GM18517 (cell line): ENCODE data around the gene PDK2.

Experiments
- ATAC-seq: cut with Tn5 transposase; IDR thresholded peaks from one replicate; pipeline ENCODE4 v1.9.1; 2021; ENCODE audit warnings: mild to moderate bottlenecking, moderate library complexity; ENCODE audit not compliant: unreplicated experiment

The PDK2 gene

DNA sequence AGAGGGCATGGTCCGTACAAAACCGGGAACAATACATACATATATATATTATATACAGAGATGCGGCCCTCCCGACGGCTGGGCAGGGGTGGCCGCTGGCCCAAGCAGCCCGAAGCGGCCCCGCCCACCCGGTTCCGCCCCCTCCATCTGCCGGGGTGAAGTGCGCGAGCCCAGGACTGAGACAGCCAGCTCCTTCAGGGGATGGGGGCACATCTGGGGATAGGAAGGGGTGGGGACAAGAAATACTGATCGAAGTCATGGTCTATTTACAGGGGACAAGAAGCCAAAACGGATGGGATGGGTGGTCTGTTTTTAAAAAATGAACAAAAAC, 38.6 kb downstream of the PDK2 start:
- no peak for ATAC-seq

DNA sequence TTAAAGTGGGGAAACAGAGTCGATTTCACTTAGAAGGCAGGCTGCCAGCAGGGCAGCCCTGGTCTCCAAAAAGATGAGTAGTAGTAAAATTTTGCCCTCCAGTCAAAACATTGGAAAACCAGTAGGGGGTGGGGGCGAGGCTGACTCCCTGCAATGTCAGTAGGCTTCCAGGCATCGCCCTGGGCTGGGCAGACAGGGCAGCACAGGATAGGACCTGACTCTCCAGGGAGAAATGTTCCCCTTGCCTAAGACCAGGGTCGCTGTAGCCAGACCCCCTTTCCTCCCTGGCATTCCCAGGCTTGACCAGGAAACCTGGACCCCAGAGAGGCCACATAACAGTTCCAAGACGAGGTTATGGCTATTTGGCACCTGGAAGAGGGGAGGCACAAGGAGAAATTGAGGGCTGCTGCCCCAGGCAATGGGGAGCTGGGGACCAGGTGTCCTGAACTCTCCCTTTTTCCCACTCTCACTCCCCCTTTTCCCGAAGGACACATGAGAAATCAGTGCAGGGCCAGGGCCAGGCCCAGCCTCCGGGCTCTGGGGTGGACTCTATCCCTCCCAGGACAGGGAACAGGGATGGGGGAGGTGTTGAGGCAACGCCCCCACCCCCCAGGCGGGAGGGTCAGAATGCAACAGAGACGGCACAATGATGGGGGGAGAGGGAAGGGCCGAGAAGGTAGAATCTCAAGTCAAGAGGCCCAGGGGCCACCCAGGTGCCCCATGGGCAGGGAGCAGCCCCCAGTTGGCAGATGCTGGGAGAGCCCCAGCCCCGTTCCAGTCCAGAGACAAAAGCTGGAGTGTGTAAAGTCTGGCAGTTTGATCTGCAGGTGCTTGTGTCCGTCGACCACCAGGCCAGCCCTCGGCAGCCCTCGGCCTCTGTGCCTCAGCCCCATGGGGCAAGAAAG, 39.3 kb downstream of the PDK2 start:
- no peak for ATAC-seq

DNA sequence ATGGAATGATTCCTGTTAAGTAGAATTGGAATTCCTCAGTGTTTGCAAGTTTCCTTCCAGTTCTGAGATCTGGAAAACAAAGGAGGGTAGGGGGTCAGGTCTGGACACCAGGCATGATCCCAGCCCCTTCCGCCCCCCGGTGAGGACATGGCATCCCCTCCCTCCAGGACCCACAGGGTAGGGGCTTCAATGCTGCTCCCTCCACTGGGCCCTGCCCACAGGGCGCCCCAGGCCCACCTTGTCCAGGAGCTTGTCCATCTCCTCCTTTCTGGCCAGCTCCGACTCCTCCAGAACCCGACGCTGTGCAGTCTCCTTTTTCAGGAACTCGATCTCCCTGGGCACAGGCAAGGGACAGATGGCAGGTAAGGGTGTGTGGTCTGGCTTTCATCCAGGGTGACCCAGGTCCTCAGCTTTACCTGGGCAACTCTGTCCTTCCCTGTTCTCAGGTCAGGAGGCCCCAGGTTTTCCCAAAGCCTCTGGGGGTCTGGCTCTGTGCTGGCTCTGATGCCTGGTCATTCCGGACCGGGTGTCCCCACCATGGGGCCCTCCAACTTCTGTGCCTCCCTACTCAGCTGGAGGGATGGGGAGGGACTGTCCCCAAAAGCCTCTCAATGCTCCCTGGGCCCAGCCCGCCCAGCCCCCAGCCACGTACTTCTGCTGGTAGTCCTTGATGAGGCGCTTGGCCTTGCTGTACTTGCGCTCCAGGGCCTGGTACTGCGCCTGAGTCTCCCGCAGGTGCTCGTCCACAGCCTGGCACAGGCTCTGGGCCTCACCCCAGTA, 40.4 kb downstream of the PDK2 start:
- no peak for ATAC-seq

DNA sequence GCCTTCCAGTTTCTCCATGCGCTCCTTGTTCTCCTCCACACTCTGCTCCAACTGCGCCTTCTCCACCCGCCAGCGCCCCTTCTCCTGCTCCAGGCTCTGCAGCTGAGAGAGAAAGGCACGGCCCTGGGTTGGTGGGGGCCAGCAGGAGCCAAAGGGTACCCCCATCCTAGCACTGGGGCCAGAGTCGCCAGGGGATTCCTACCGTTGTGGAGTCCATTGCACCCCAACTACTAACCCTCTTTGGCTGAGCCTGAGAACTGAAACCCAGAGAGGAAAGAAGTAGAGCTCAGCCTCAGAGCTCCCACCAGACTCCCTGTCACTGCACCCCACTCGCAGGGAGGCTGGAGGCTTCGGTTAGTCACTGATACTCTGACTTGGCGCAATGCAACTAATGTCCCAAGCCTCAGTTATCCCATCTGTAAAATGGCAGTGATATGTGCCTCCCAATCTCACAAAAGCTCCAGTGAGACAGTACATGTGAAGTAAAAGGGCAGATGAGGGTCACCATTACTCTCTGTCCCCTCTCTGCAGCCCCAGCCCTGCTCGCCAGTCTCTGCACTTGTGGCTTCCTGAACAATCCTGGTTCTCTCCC, 41.0 kb downstream of the PDK2 start:
- ATAC-seq, result no peak

DNA sequence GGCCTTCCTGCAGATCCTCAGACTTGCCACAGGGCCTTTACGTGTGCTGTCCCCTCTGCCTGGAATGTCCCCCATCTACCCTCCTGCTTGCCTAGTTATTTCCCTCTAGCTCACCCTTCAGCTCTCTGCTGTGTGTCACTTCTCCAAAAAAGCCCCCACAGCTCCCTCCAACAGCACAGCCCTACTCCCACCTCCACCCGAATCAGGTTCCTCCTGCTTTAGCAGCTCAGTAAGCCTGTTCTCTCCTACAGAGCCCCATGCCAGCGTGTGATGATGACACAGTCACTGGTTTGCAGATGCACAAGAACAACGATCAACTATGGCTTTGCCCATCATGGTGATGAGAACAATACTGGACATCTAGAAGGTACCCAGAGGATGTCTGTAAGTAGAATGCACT, 41.9 kb downstream of the PDK2 start:
- no peak for ATAC-seq

DNA sequence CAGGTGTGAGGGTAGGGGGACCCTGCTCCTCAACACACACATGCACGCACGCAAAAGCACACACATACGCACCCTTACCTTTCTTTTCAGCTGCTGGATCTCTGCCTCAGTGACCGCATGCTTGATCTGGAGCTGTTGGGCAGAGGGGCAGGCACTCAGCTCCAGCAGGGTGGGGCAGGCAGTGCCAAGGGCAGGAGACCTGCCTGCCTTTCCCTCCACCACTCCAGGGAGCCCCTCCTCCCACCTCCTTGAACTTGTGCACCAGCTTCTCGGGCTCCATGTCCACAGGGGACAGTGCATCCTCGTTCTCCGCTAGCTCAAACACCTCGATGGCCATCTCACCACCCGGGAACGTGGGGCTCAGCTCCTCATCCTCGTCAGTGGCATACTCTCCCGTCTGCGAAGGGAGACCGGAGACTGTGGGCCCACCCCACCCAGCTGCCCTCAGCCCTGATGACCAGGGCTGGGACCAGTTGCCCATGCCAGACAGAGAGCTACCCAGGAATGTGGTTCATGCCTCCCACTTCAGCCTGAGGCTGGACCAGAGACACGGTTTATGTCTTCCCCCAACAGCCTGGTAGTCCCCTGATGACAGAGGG, 44.1 kb downstream of the PDK2 start:
- ATAC-seq, result no peak

DNA sequence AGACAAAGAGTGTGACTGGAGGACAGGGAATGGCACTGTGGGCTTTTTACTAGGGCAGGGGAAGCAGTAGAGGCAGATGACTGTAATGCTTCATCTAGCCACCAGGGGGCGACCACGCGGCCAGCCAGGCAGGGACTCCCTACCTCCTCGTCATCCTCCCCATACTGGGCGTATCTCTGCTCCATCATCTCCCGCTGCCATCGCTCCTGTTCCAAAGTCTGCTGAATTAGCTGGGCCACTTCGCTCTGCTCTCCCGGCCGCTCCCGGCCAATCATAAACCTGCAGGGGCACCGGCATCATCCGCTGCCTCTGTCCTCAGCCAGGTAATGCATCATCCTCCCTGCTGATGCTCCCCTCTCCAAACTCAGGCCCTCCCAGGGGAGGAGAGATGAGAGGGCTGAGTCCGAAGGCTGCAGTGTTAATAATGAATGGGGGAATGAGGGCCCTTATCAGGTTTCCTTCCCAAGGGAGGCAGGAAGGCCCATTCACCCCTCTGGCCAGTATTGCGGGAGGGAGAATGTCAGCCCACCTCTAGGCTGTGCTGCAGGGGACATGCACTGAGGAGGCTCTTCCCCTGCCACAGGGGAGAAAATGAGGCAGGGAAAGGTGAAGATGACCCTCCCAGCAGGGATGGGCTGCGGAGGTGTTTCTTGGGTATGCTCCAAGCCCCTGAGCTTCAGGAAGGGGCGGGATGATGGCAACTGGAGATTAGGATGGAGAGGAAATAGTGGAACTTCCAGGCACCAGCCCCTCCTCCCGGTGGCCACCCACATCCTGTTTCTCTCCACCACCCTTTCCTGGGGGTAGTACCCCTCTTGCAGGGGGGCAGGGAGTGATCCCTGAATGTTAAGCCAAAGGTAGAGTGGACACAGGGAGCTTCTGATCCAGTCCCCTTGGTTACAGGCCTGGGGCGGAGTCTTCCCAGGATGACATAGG, 45.1 kb downstream of the PDK2 start:
- peak; percentile 54 for ATAC-seq

DNA sequence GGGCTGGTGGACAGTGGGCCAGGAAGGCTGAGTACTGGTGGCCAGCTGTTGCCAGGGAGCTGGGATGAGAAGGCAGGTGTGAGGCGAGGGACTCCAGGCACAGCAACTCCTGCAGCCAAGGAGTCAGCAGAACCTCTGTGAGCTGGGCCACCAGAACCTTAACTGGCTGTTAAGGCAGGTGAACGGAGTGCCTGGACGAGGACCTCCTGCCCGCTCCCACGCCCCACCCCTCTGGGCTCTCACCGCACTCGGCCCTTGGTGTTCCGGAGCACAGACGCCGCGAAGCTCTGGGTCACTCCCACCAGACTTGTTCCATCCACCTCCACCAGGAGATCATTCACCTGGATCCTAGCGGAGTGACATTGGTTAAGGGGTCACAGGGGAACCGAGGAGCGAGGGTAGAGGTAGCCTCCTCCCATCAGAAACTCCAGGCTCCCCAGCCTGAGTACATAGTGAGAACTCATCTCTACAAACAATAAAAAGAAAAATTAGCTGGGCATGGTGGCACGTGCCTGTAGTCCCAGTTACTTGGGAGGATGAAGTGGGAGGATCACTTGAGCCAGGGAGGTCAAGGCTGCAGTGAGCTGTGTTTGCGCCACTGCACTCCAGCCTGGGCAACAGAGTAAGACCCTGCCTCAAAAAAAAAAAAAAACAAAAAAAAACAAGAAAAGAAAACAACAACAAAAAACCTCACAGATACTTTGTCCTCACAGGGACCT, 46.0 kb downstream of the PDK2 start:
- ATAC-seq, result no peak

DNA sequence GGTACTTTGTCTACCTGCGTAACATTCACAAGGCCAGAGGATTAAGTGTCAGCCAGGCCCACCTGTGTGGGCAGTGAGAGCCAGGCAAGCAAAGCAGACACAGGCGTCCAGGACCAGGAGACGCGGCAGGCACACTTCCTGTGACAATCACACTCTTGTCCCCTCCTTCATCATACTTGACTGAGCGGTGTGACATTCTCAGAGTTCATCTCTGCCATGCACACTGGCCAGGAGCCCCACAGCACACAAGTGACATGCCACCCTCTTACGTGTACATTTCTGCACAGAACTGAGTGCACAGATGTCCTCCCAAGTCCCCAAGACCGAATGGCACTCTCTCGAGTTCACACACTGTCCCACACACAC, 46.6 kb downstream of the PDK2 start:
- ATAC-seq, result no peak

DNA sequence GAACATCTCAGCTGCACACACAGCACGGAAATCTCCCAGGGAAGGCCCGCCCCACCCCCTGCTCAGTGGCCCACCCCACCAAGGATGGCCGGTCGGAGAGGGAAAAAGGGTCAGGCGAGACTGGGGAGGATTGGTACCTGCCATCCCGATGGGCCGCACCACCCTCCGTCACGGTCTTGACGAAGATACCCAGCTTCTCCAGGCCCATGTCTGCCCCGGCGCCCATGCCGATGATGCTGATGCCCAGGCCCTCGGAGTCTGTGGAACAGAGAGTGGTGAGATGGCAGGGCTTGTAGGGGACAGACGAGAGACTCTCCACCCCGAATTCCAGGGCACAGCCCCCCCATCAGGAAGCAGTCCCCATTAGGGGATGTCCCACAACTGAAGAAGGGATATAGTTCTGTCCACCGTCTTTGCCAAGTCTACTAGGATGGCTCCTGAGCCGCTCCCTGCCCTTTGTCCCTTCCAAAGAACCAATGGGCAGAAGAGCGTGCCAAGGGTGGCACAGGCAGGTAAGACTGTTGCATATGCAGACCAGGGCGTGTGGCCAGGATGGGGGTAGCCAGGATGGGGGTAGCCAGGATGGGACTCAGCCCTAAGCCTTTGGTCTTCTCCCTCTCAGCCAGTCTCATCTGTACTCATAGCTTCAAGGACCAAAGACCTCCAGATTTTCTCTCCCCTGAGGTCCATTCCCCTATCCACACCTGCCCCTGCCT, 48.5 kb downstream of the PDK2 start:
- ATAC-seq, result no peak

DNA sequence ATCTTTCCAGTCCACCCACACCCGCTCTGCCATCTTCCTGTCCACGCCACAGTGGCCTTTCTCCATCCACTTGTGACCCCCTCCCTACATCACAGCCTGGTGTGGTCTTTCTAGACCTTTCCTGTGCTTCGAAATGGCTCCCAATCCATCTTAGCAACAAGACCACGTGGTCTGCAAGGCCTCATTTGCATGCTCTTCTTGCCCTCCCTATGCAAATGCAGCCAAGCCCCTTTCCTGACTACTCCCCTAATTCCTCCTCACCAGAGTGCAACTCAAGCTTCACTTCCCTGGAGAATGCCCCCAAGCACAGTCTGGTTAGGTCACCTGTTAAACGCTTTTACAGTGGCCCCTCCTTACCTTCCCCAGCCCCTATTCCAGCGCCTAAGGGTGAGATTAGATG, 49.2 kb downstream of the PDK2 start:
- ATAC-seq, result no peak

DNA sequence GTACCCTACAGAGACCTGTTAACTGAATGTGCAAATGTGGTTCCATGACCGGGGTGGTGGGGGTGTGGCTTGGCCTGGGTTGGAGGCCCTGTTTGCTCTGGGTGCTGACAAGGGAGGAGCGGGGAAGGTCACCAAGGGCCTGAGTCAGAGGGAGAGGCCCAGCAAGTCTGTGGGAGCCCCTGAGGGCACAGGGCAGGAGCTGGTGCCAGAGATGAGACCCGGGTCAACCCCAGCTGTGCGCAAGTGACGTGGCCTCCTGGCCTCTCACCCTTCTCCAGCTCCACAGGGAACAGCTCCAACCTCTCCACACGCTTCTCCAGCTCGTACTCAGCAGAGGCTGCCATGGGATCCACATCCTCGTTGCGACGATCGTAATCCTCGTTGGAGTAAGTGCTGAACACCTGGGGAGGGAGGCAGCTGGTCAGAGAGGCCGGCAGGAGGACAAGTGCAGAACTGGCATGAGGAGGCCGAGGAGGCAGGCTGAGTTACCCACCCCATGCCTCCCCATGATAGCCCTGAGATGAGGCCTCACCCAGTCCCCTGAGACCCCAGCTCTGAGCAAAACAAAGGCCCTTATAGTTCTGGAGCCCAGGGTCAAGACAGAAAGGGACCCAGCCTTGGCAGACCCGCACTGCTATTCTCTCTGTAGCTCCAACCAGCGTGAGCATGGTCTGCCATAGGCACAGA, 49.8 kb downstream of the PDK2 start:
- ATAC-seq, result no peak

DNA sequence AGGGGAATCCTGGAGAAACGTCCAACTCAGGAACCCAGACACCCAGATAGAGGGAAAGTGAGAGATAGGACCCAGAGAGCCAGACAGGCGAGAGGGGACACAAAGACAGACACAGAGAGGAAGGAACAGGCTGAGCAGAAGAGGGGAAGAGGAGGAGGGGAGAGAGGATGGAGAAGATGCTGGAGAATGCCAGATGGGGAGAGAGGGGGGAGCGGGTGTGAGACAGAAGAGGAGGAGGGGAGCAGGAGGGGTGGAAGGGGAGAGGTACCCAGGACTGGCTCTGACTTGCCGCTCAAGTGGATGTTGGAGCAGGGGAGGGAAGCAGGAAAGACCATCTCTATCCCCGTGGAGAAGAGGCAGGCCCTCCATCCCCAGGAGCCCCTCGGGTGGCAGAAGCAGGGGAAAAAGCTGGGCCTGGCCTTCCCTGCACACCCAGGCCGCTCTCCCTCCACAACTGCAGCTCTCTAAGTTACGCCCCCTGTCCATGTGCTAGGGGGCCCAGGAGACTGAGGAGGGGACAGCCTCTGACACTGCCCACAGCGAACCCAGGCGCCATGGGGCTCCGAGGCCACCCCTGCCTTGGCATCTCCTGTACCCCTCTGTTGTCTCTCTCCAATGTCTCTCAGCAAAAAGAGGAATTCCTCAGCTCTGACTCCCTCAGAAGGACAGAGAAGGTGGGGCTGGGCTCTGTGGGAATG, 50.5 kb downstream of the PDK2 start:
- no peak for ATAC-seq

DNA sequence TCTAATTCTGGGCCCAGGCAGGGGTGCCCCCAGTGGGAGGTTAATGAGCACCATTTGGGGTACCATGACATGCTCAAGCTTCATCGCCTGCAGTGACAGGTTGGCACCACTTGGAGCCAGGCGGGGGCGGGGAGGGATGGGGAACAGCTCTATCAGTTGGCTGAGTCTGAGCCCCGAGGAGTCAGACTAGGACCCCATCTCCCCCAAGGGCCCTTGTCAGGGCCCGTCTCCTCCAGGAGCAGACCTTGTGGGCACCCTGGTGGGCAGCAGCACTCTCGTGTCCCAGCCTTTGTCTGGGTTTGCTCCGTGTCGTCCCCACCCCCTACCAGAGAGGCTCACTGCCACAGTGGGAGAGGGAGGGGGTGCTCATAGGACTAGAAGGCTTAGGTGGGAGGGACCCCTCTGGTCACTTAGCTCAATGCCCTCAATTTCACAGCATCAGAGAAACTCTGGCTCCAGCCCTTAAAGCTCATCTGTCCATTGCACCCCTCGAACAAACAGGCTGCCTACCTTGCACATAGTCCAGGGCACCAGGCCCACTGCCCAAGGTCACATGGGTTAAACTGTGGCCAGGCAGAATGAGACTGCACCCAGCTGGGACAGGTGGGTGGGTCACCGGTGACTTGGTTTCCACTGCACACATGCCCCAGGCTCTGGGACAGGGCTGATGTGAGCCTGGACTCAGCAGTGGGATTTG, 51.2 kb downstream of the PDK2 start:
- ATAC-seq, result no peak

DNA sequence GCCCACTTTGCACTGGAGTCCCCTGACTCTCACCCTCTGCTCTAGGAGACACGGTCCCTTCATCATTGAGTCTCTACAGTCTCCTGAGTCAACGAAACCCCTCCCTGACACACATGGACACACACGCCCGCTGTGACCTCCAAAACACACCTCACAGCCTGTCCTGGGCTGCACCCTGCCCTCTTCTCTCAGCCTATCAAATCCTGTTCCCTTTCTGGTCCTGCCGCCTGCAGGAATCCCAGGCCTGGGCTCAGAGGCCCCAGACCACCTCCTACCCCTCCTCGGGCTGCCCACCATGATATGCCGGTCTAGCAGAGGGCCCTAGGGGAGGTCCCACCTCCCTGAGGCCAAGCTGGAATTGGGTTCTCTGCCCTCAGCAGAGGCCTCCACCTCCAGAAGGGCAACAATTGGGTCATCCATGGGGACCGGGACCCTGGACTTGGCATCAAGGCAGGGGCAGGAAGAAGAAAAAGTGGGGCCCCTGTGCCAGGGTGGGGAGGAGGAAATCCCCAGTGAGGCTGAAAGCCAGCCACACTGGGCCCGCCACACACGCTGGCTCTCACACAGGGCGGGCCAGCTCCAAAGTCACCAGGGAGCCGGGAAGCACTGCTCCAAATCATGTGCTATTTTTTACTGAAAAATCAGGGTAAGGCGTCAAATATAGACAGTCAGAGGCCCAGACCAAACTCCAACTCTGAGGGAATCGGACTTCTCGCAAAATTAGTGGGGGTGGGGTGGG, 51.9 kb downstream of the PDK2 start:
- no peak for ATAC-seq

DNA sequence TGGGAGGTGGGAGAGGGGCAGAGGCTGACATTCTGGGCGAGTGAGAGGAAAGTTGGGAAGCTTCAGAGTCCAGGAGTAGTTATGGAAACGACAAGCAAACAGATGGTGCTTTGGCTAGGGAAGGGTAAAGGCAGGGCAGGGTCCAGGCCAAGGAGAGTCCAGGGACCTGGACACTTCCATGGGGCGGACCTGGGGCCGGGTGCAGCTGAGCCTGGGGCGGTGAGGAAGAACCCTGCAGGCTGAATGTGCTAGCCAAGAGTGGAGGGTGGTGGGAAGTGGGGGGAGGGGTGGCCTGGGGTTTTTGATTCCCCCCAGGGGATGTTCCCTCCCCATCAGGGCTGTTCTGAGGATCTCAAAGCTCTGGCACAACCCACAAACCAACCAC, 52.7 kb downstream of the PDK2 start:
- ATAC-seq, result no peak
